ENCODE measurements around the gene TRIM14. TPM values are rescaled to one million over a fixed set of nuclear protein-coding genes. Genes with fewer than 3 reads are reported as not detected.

The TRIM14 gene
- total RNA-seq, 1 donor from 2014 or later, result 1.8 TPM

DNA sequence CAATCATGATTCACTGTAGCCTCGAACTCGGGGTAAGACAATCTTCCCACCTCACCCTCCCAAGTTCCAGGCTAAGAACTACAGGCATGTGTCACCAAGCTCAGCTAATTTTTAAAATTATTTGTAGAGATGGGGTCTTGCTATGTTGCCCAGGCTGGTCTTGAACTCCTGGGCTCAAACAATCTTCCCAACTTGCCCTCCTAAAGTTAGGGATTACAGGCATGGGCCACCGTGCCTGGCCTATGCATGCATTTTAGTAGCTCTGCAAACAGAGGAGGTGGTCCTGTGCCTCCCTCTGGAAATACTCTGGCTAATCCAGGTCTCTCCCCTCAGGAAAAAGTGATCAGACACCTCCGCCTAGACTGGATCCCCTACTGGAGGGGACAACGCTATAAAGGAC lies 21.5 kb upstream of the TRIM14 start:
- no peak for DNase-seq (ENCODE audit: low read depth)
- H3K4me3 ChIP-seq (ENCODE audit: low read depth, low read length), result no peak overlapping the region
- no peaks in the 10 kb centered on the region for H3K27me3 ChIP-seq (ENCODE audit: control insufficient read depth, insufficient read depth, low read length)
- peaks cover 10% of the 10 kb centered on the region for H3K36me3 ChIP-seq (ENCODE audit: control insufficient read depth, insufficient read depth, low read length)
- no peak for FAIRE-seq
- TF ChIP-seq, protein P1, sequence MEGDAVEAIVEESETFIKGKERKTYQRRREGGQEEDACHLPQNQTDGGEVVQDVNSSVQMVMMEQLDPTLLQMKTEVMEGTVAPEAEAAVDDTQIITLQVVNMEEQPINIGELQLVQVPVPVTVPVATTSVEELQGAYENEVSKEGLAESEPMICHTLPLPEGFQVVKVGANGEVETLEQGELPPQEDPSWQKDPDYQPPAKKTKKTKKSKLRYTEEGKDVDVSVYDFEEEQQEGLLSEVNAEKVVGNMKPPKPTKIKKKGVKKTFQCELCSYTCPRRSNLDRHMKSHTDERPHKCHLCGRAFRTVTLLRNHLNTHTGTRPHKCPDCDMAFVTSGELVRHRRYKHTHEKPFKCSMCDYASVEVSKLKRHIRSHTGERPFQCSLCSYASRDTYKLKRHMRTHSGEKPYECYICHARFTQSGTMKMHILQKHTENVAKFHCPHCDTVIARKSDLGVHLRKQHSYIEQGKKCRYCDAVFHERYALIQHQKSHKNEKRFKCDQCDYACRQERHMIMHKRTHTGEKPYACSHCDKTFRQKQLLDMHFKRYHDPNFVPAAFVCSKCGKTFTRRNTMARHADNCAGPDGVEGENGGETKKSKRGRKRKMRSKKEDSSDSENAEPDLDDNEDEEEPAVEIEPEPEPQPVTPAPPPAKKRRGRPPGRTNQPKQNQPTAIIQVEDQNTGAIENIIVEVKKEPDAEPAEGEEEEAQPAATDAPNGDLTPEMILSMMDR (IDR thresholded peaks at IDR 0.05; ENCODE audit: insufficient read depth, low read length, severe bottlenecking), result no peak

DNA sequence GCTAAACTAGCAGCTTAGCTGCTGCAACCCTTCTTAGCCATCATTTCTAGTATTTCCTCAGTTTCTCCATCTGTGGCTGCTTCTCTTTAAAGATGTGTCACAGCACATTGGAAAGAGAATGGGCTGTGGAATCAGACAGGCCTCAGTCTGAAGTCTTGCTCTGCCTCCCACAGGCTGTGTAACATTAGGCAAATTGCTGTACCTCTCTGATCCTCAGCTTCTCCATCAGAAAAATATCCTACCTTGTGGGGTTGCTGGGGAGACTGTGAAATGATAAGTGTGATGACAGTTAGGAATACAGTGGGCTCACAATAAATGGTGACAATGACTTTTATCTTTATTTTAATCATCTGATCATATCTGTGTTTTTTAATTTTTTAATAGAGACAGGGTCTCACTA lies 17.5 kb upstream of the TRIM14 start:
- FAIRE-seq, result no peak
- TF ChIP-seq, protein P1 (IDR thresholded peaks at IDR 0.05; ENCODE audit: insufficient read depth, low read length, severe bottlenecking), result no peak

DNA sequence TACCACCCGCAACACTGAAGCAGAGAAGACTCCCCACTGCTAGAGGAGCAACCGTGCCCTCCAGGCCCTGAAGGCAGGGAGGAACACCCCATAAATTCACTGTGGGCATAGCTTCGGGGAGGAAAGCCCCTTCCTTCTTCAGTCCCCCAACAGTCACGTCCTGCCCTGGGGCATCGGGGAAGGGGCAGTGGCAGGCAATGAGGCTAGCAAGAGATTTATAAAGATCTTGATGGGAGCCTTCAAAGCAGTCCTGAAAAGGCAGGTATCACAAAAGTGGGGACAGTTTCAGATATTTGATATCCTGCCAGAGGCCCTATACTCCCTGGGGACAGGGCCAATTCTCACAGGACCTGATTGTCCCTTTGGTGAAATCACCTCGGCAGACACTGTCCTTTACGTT lies 16.9 kb upstream of the TRIM14 start:
- TF ChIP-seq, protein P1 (IDR thresholded peaks at IDR 0.05; ENCODE audit: insufficient read depth, low read length, severe bottlenecking), result no peak
- Histone ChIP-seq H3K36me3 (ENCODE audit: control insufficient read depth, insufficient read depth, low read length) (peaks cover 35% of the 10 kb centered on the region), H3K4me3 (ENCODE audit: low read depth, low read length) (no peak overlapping the region), H3K27me3 (ENCODE audit: control insufficient read depth, insufficient read depth, low read length) (no peaks in the 10 kb centered on the region)
- DNase-seq (ENCODE audit: low read depth) (no peak), FAIRE-seq (no peak)

More for the DNA sequence above, 17.5 kb upstream of the TRIM14 start:
- Histone ChIP-seq H3K27me3 (ENCODE audit: control insufficient read depth, insufficient read depth, low read length) (no peaks in the 10 kb centered on the region), H3K36me3 (ENCODE audit: control insufficient read depth, insufficient read depth, low read length) (peaks cover 35% of the 10 kb centered on the region), H3K4me3 (ENCODE audit: low read depth, low read length) (no peak overlapping the region)
- no peak for DNase-seq (ENCODE audit: low read depth)

DNA sequence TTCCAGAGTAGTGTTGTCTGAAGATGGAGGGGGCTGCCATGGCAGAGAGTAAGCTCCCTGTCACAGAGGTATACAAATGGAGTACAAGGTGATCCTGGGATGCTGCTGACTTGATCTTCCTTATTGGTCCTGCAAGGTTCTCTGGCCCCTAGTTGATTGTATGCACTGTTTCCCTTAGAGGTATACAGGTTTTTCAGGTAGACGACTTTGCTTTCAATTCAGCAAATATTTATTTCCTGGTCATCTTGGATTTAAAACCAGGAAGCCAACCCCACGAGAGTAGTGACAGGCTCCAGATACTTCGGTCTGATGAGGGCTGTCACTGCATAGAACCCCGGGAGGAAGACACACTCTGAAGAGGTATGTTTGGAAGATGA lies 16.5 kb upstream of the TRIM14 start:
- H3K36me3 ChIP-seq (ENCODE audit: control insufficient read depth, insufficient read depth, low read length), result peaks cover 36% of the 10 kb centered on the region
- no peak overlapping the region for H3K4me3 ChIP-seq (ENCODE audit: low read depth, low read length)
- DNase-seq (ENCODE audit: low read depth) (no peak), FAIRE-seq (no peak)
- TF ChIP-seq, protein P1 (IDR thresholded peaks at IDR 0.05; ENCODE audit: insufficient read depth, low read length, severe bottlenecking), result no peak
- H3K27me3 ChIP-seq (ENCODE audit: control insufficient read depth, insufficient read depth, low read length), result no peaks in the 10 kb centered on the region

DNA sequence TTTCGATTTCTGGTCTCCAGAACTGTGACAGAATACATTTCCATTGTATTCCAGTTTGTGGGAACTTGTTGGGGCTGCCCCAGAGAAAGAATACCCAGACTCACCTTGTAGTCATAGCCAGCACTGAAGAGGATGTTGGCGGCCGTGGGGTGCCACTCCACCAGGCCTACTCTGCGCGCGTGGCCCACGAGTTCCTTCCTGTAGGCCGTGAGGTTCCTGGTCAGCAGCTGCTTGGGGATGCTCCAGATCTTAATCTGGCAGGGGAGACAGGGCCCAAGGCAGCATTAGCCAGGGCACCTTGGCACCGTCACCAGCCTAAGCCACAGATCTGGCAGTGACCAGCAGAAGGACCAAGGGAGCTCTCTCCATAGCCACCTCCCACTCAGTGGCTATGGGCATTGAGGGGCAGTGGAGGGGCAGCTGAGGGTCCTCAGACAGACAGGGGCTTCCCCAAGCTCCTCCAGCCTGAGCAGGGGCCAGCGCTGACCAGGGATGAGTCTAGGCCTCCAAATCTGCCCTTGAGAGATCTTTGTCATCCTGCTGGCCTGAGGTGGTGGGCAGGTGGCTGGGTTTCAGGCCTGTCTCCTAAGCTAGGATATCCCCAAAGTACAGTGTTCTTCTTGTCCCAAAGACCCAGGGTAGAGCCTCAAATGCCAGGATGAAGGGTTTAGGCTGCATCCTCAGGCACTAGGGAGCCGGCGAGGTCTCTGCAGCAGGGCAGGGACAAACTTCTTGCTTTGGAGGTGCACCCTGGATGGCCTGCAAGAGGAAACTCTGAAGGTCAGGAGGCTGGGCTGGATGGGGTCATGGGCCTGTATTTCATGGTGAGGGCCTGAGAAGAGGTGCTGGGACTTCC lies 15.9 kb upstream of the TRIM14 start:
- H3K36me3 ChIP-seq (ENCODE audit: control insufficient read depth, insufficient read depth, low read length), result peaks cover 38% of the 10 kb centered on the region
- no peaks in the 10 kb centered on the region for H3K27me3 ChIP-seq (ENCODE audit: control insufficient read depth, insufficient read depth, low read length)
- no peak for DNase-seq (ENCODE audit: low read depth)
- TF ChIP-seq, protein P1 (IDR thresholded peaks at IDR 0.05; ENCODE audit: insufficient read depth, low read length, severe bottlenecking), result no peak
- FAIRE-seq, result no peak
- H3K4me3 ChIP-seq (ENCODE audit: low read depth, low read length), result no peak overlapping the region

Measured in bronchial epithelial cell (primary cell).